Heart left ventricle (tissue), 16 donors: Measurements from ENCODE around the gene HSPA9. TPM values are rescaled to one million over a fixed set of nuclear protein-coding genes. Genes with fewer than 3 reads are reported as not detected.

ENCODE experiments used
- ATAC-seq, 4 donors: fragments of 200-7000 bp; cut with Tn5 transposase; one replicate each; pipeline ENCODE4 v1.9.1; 2020 to 2022; ENCODE audit warnings: moderate library complexity in 4 of 4, mild to moderate bottlenecking in 3 of 4, moderate number of reproducible peaks in 1 of 4
- DNase-seq, 5 donors: peaks; one replicate each; pipeline ENCODE4 v3.0.0-alpha.2; 2020
- H3K27ac ChIP-seq, 12 donors: fragments of 200-600 bp; sonication (generic) in 4 of 12; one replicate each; pipeline versions ENCODE4 v1.5.0 to v1.8.0; 2016 to 2022; ENCODE audit warnings: mild to moderate bottlenecking in 2 of 12
- H3K27me3 ChIP-seq, 9 donors: fragments of 200-600 bp; sonication (generic) in 2 of 9; one replicate each; pipeline versions ENCODE4 v1.5.1 to v1.8.0; 2016 to 2022; ENCODE audit warnings: mild to moderate bottlenecking in 3 of 9
- H3K36me3 ChIP-seq, 9 donors: fragments of 200-600 bp; sonication (generic) in 2 of 9; one replicate each; pipeline versions ENCODE4 v1.5.0 to v1.8.0; 2018 to 2022; ENCODE audit warnings: mild to moderate bottlenecking in 2 of 9
- H3K4me1 ChIP-seq, 12 donors: fragments of 200-600 bp; sonication (generic) in 4 of 12; one replicate each; pipeline versions ENCODE4 v1.5.0 to v1.8.0; 2016 to 2022; ENCODE audit warnings: mild to moderate bottlenecking in 3 of 12
- H3K4me3 ChIP-seq, 12 donors: fragments of 200-600 bp; sonication (generic) in 4 of 12; one replicate each; pipeline versions ENCODE4 v1.5.0 to v1.8.0; 2017 to 2022; ENCODE audit warnings: mild to moderate bottlenecking in 9 of 12, moderate library complexity in 4 of 12
- H3K9me3 ChIP-seq, 12 donors: fragments of 200-600 bp; sonication (generic) in 4 of 12; one replicate each; pipeline versions ENCODE4 v1.5.0 to v1.8.0; 2016 to 2022; ENCODE audit warnings: mild to moderate bottlenecking in 1 of 12
- POLR2A ChIP-seq, 2 donors: fragments of 450-650 bp; IDR thresholded peaks; one replicate each; pipeline ENCODE4 v1.6.1; 2017; ENCODE audit warnings: antibody characterized with exemption in 2 of 2, mild to moderate bottlenecking in 2 of 2, moderate library complexity in 2 of 2
- WGBS, 4 donors: extraction: QIAGEN DNeasy Blood & Tissue Kit in 2 of 4; methylation state at CpG; one replicate each; pipeline versions ENCODE4 v1.1.5 to v1.1.7; 2013 to 2018; 5-methylcytosine and 5-hydroxymethylcytosine counted together
- intact Hi-C, 10 donors: fragments of 100-400 bp; cut with DNase I; formaldehyde crosslinking; loops; one replicate each; pipeline versions ENCODE4 v1.11.1 to v1.14.2; 2022
- polyA plus RNA-seq, 2 donors: library from polyadenylated mRNA; stranded (reverse); fragments of 200-250 nt; gene quantifications; one replicate each; pipeline ENCODE4 v1.2.3, GENCODE V29; 2013
- total RNA-seq, 9 donors: library from RNA; depleted of rRNA in 2 of 9; stranded (reverse); fragments of >200 nt in 2 of 9; fragmentation: NEBNext Ultra II Directional in 3 of 9; extraction: Animal tissue kit (Norgen Biotek cat#: 25700) in 3 of 9; gene quantifications; one replicate each; pipeline versions ENCODE4 v1.1.0 to v1.2.4, GENCODE V29; 2016 to 2023
- TF ChIP-seq, protein P1 (sequence below), 12 donors: fragments of 200-600 bp; sonication (generic) in 4 of 12; IDR thresholded peaks; one replicate each; pipeline versions ENCODE4 v1.5.0 to v1.8.0; 2018 to 2022; ENCODE audit warnings: antibody characterized with exemption in 12 of 12, mild to moderate bottlenecking in 5 of 12
- donor health status: ischemic (EF 13 %, LVEDD 7.1; RV severe dilation, severe dysfunction).
- donor health status: healthy with polysubstance abuse.
- donor health status: DM: no; HTN: yes; CAD: no.
- donor health status: DM: no; HTN: no; CAD: no.
- donor health status: ischemic (EF 25% LVEDD 6.9; RV normal size, moderate dysfunction).
- donor health status: ischemic (EF 25% LVEDD 5.7; RV mildly dilated, moderate dysfunction).
- donor health status: healthy.
- donor health status: DM: yes; HTN: yes; CAD: no.
- donor health status: ischemic (EF 35%, LVEDD 5.7; RV mildly dilated, moderate dysfunction).
- donor health status: nonischemic (EF 11% LVEDD 7.7; RV severe dilation, severe dysfunction).
- donor health status: DM: yes; HTN: yes; CAD: no.
- donor health status: PGD.
- donor health status: ischemic (EF 29% LVEDD 5.4; RV normal size, mild dysfunction).
- donor health status: nonischemic (EF 23%, LVEDD 6.1; RV moderate dilation, normal function).

Gene HSPA9
- total and polyA plus RNA-seq, 11 donors: 115 to 481 (median 313) TPM

- DNase-seq: no peak
- Histone ChIP-seq H3K36me3 (peaks cover 0 to 19% (median 0%) of the 10 kb centered on the region in 9 donors), H3K27me3 (no peaks in the 10 kb centered on the region), H3K4me3 (peak overlapping the region; percentile 69 to 94 (median 84)), H3K9me3 (no peaks in the 10 kb centered on the region), H3K4me1 (peaks cover 17 to 75% (median 58%) of the 10 kb centered on the region in 12 donors), H3K27ac (peak overlapping the region; percentile 90 to 100 (median 97))
- TF ChIP-seq POLR2A (IDR thresholded peaks at IDR 0.05): no peak
- TF ChIP-seq, protein P1, sequence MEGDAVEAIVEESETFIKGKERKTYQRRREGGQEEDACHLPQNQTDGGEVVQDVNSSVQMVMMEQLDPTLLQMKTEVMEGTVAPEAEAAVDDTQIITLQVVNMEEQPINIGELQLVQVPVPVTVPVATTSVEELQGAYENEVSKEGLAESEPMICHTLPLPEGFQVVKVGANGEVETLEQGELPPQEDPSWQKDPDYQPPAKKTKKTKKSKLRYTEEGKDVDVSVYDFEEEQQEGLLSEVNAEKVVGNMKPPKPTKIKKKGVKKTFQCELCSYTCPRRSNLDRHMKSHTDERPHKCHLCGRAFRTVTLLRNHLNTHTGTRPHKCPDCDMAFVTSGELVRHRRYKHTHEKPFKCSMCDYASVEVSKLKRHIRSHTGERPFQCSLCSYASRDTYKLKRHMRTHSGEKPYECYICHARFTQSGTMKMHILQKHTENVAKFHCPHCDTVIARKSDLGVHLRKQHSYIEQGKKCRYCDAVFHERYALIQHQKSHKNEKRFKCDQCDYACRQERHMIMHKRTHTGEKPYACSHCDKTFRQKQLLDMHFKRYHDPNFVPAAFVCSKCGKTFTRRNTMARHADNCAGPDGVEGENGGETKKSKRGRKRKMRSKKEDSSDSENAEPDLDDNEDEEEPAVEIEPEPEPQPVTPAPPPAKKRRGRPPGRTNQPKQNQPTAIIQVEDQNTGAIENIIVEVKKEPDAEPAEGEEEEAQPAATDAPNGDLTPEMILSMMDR (IDR thresholded peaks at IDR 0.05): no peak
- peak in 1 of 4 donors; percentile 1 for ATAC-seq
- intact Hi-C loops: loop anchor here in 5 of 10 donors (2.0 to 10.0 kb wide), 3 partner anchors 78 to 208 kb away; partner anchors contain the start of genes EGR1 (in 4 of the 5), CDC25C (in 1 of the 5) and FAM53C (in 1 of the 5)
- WGBS, 4 donors: 0 to 1% (median 0%) methylated on average over 32 to 47 of the region's 47 CpGs
Observed at GRCh38 chr5:138542180-138542955, 32.8 kb downstream of the HSPA9 start.

- intact Hi-C loops: loop anchor here in 5 of 10 donors (2.0 to 10.0 kb wide), 3 partner anchors 77 to 207 kb away; partner anchors contain the start of genes EGR1 (in 4 of the 5), CDC25C (in 1 of the 5) and FAM53C (in 1 of the 5)
- peak overlapping the region; percentile 69 to 94 (median 84) for H3K4me3 ChIP-seq
- no peak for ATAC-seq
- WGBS, 4 donors: 5 to 9% (median 8%) methylated on average over 6 of the region's 6 CpGs
- H3K9me3 ChIP-seq: no peaks in the 10 kb centered on the region
- TF ChIP-seq, protein P1 (IDR thresholded peaks at IDR 0.05): no peak
- TF ChIP-seq POLR2A (IDR thresholded peaks at IDR 0.05): no peak
- H3K4me1 ChIP-seq: peaks cover 17 to 76% (median 59%) of the 10 kb centered on the region in 12 donors
- no peak for DNase-seq
- peaks cover 0 to 19% (median 0%) of the 10 kb centered on the region in 9 donors for H3K36me3 ChIP-seq
- peak overlapping the region in 8 of 12 donors; percentile 90 to 100 (median 98) for H3K27ac ChIP-seq
- no peaks in the 10 kb centered on the region for H3K27me3 ChIP-seq
Observed at GRCh38 chr5:138541511-138542179, 33.6 kb downstream of the HSPA9 start.

DNA sequence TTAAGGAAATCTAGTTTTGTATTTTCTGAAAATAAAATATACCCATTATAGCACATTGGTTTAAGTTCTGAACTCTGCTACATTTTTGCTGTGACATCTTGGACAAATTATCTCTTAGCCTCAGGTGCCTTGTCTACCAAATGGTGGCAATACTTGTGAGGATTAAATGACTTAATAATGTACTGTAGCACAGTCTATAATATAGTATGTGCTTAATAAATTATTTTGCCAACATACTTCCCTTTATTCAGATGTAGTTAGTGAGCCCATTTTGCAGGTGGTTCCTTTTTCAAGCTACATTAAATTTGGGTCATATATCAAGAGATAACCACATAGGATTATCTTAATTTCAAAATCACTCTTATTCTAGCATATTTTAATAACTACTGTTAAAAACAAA, 35.4 kb downstream of the HSPA9 start:
- Histone ChIP-seq H3K27ac (no peak overlapping the region), H3K4me3 (no peak overlapping the region), H3K9me3 (no peaks in the 10 kb centered on the region), H3K4me1 (peaks cover 11 to 66% (median 46%) of the 10 kb centered on the region in 12 donors), H3K27me3 (no peaks in the 10 kb centered on the region), H3K36me3 (peaks cover 0 to 26% (median 0%) of the 10 kb centered on the region in 9 donors)
- intact Hi-C loops: loop anchor here in 2 of 10 donors (5.0 to 10.0 kb wide), 2 partner anchors 77 to 205 kb away; partner anchors contain the start of genes CDC25C (in 1 of the 2) and FAM53C (in 1 of the 2)
- ATAC-seq (no peak), DNase-seq (no peak)
- TF ChIP-seq POLR2A (IDR thresholded peaks at IDR 0.05): no peak

DNA sequence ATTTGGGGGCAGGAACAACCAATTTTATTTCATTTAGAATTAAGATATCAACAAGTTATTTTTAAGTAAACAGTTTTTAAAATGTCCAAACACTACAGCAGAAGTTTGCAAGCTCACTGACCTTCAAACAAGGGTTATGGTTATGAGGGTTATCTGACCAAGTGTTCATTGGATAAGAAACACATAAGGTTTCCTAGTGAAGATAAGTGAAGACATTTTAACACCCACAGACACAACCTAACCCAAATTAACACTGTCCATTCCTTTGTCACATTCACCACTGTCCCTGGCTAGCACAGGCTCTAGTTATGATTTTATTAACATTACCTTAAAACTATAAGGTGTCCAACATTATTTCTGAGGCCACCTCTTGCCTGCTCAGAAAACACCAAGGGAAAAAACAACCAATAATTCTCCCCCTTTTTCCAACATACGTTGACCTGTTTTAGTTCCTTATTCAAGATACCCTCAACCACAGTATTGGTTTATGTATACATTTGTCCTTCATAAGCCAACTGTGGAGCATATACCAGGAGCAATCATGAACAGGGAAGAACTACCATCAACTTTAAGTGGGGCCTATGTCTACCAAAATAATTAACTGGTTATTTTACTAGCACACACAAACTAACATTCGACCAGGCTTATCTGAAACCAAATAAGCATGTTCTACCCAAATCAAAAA, 36.1 kb downstream of the HSPA9 start:
- DNase-seq (no peak), ATAC-seq (no peak)
- WGBS, 4 donors: 58 to 73% (median 60%) methylated on average over 2 of the region's 2 CpGs
- peaks cover 0 to 31% (median 0%) of the 10 kb centered on the region in 9 donors for H3K36me3 ChIP-seq
- TF ChIP-seq, protein P1 (IDR thresholded peaks at IDR 0.05): no peak
- TF ChIP-seq POLR2A (IDR thresholded peaks at IDR 0.05): no peak
- H3K27ac ChIP-seq: peak overlapping the region in 1 of 12 donors; percentile 11
- intact Hi-C loops: no loop called here
- H3K4me3 ChIP-seq: no peak overlapping the region
- no peaks in the 10 kb centered on the region for H3K27me3 ChIP-seq
- peaks cover 8 to 60% (median 39%) of the 10 kb centered on the region in 12 donors for H3K4me1 ChIP-seq
- no peaks in the 10 kb centered on the region for H3K9me3 ChIP-seq
